PC-3 (cell line): ENCODE results near the gene NIBAN1. TPM values are rescaled to one million over a fixed set of nuclear protein-coding genes. Genes with fewer than 3 reads are reported as not detected.
A peak's percentile ranks its signal among the peaks of the same experiment; 100 is the strongest.

Source experiments
- ATAC-seq: fragments of 200-7000 bp; cut with Tn5 transposase; 2 replicates; pipeline ENCODE4 v1.9.1; 2020; ENCODE audit warnings: mild to moderate bottlenecking, moderate library complexity
- BruUV-seq: library from RNA; stranded (reverse); fragments of 400-500 nt; replicated peaks from 2 replicates; lab custom pipeline; 2021; lab: Mats Ljungman, UMichigan
- CTCF ChIA-PET: fragments of 300-600 bp; sonication (Branson Sonifier 250); formaldehyde crosslinking; loops from one replicate; lab custom pipeline; 2022; ENCODE audit warnings: antibody characterized with exemption; lab: Charles Lee
- POLR2A ChIA-PET: fragments of 300-600 bp; sonication (Branson Sonifier 250); formaldehyde crosslinking; loops from one replicate; lab custom pipeline; 2022; ENCODE audit warnings: antibody characterized with exemption; ENCODE audit not compliant: unreplicated experiment; lab: Charles Lee
- DNase-seq: peaks from one replicate; pipeline ENCODE4 v3.0.0-alpha.2; 2015
- H2AFZ ChIP-seq: fragments of 300-600 bp; sonication (generic); 2 replicates; pipeline ENCODE4 v1.6.0; 2016; ENCODE audit warnings: antibody characterized with exemption, low read length
- H3F3A ChIP-seq: fragments of 300-600 bp; sonication (generic); one replicate; pipeline ENCODE4 v1.6.0; 2017; ENCODE audit warnings: antibody characterized with exemption, low read length, control low read depth, mild to moderate bottlenecking; ENCODE audit not compliant: unreplicated experiment
- H3K27ac ChIP-seq: fragments of 300-600 bp; sonication (generic); 2 replicates; pipeline ENCODE4 v1.5.1; 2016; ENCODE audit warnings: mild to moderate bottlenecking, low read length
- H3K27me3 ChIP-seq: fragments of 300-600 bp; sonication (generic); 2 replicates; pipeline ENCODE4 v1.6.1; 2016; ENCODE audit warnings: low read length, mixed read lengths
- H3K36me3 ChIP-seq: fragments of 300-600 bp; sonication (generic); 2 replicates; pipeline ENCODE4 v1.6.1; 2016; ENCODE audit warnings: low read depth, mixed run types, low read length, mixed read lengths
- H3K4me1 ChIP-seq: fragments of 300-600 bp; sonication (generic); 2 replicates; pipeline ENCODE4 v1.5.1; 2016; ENCODE audit warnings: low read length; ENCODE audit not compliant: insufficient read depth
- H3K4me2 ChIP-seq: fragments of 300-600 bp; sonication (generic); 2 replicates; pipeline ENCODE4 v1.6.0; 2016; ENCODE audit warnings: low read length
- H3K4me3 ChIP-seq: fragments of 300-600 bp; sonication (generic); 2 replicates; pipeline ENCODE4 v1.5.1; 2016; ENCODE audit warnings: mild to moderate bottlenecking, low read length, mixed read lengths
- H3K79me2 ChIP-seq: fragments of 300-600 bp; sonication (generic); 2 replicates; pipeline ENCODE4 v1.6.1; 2017; ENCODE audit warnings: low read length, mixed read lengths
- H3K9ac ChIP-seq: fragments of 300-600 bp; sonication (generic); 2 replicates; pipeline ENCODE4 v1.6.0; 2016; ENCODE audit warnings: mild to moderate bottlenecking, low read length
- H3K9me2 ChIP-seq: fragments of 300-600 bp; sonication (generic); replicated peaks from 2 replicates; pipeline ENCODE4 v1.6.1; 2016; ENCODE audit warnings: mixed run types, low read length, mixed read lengths
- H3K9me3 ChIP-seq: fragments of 300-600 bp; sonication (generic); 2 replicates; pipeline ENCODE4 v1.6.1; 2016; ENCODE audit warnings: low read length, mixed read lengths
- H4K20me1 ChIP-seq: fragments of 300-600 bp; sonication (generic); 2 replicates; pipeline ENCODE4 v1.6.1; 2016; ENCODE audit warnings: low read length, mixed read lengths
- EZH2 ChIP-seq: fragments of 300-600 bp; sonication (generic); IDR thresholded peaks from one replicate; pipeline ENCODE4 v1.6.1; 2017; ENCODE audit warnings: antibody characterized with exemption, mild to moderate bottlenecking, low read length; ENCODE audit not compliant: unreplicated experiment
- EZH2phosphoT487 ChIP-seq: fragments of 300-600 bp; sonication (generic); IDR thresholded peaks from 2 replicates; pipeline ENCODE4 v1.6.1; 2018; ENCODE audit warnings: mild to moderate bottlenecking, antibody characterized with exemption, low read length, borderline replicate concordance
- intact Hi-C: fragments of 100-400 bp; cut with micrococcal nuclease; formaldehyde crosslinking; loops from 2 replicates; pipeline ENCODE4 v1.9.0; 2023
- total RNA-seq: library from RNA; depleted of rRNA; stranded (reverse); fragments of >200 nt; gene quantifications from 2 replicates; pipeline ENCODE4 v1.2.3, GENCODE V29; 2014
- TF ChIP-seq, protein P1 (sequence below): fragments of 300-600 bp; sonication (generic); conservative IDR thresholded peaks from 2 replicates; pipeline ENCODE4 v1.5.1; 2017; ENCODE audit warnings: antibody characterized with exemption, low read depth, mild to moderate bottlenecking, low read length

NIBAN1 gene
- total RNA-seq, 1 experiment from 2014 or later, result 6.9 TPM

GRCh38 chr1:184986250-184986649, 11.9 kb upstream of the NIBAN1 start:
- no peaks in the 10 kb centered on the region for H3K79me2 ChIP-seq
- H3K9me3 ChIP-seq, result no peaks in the 10 kb centered on the region
- H3K4me3 ChIP-seq, result no peak overlapping the region
- peak overlapping the region; percentile 36; the same call in 1 of the 2 replicates for H3K4me2 ChIP-seq
- no peaks in the 10 kb centered on the region for H3K4me1 ChIP-seq
- H3K9ac ChIP-seq, result no peak overlapping the region
- ChIA-PET CTCF (interaction anchor here (0.8 to 1.4 kb wide), 3 partner anchors 181 to 695 kb away, joined by 3 to 8 read pairs (median 7); no protein-coding TSS in a partner anchor), POLR2A (no interaction called here)
- no peaks in the 10 kb centered on the region for H3K9me2 ChIP-seq
- H3K27me3 ChIP-seq, result no peaks in the 10 kb centered on the region
- no peaks in the 10 kb centered on the region for H3F3A ChIP-seq
- TF ChIP-seq, protein P1, sequence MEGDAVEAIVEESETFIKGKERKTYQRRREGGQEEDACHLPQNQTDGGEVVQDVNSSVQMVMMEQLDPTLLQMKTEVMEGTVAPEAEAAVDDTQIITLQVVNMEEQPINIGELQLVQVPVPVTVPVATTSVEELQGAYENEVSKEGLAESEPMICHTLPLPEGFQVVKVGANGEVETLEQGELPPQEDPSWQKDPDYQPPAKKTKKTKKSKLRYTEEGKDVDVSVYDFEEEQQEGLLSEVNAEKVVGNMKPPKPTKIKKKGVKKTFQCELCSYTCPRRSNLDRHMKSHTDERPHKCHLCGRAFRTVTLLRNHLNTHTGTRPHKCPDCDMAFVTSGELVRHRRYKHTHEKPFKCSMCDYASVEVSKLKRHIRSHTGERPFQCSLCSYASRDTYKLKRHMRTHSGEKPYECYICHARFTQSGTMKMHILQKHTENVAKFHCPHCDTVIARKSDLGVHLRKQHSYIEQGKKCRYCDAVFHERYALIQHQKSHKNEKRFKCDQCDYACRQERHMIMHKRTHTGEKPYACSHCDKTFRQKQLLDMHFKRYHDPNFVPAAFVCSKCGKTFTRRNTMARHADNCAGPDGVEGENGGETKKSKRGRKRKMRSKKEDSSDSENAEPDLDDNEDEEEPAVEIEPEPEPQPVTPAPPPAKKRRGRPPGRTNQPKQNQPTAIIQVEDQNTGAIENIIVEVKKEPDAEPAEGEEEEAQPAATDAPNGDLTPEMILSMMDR, result peak; percentile 53
- TF ChIP-seq EZH2, result no peak
- intact Hi-C loops, result loop anchor here (1.0 to 5.0 kb wide), 4 partner anchors 171 to 711 kb away; partner anchors contain the start of genes SWT1 and TRMT1L
- no peaks in the 10 kb centered on the region for H3K36me3 ChIP-seq
- peak; percentile 57 for DNase-seq
- ATAC-seq, result peak; percentile 85
- BruUV-seq, result no TSS peak
- H3K27ac ChIP-seq, result no peak overlapping the region
- H4K20me1 ChIP-seq, result no peaks in the 10 kb centered on the region
- no peak overlapping the region for H2AFZ ChIP-seq

DNA sequence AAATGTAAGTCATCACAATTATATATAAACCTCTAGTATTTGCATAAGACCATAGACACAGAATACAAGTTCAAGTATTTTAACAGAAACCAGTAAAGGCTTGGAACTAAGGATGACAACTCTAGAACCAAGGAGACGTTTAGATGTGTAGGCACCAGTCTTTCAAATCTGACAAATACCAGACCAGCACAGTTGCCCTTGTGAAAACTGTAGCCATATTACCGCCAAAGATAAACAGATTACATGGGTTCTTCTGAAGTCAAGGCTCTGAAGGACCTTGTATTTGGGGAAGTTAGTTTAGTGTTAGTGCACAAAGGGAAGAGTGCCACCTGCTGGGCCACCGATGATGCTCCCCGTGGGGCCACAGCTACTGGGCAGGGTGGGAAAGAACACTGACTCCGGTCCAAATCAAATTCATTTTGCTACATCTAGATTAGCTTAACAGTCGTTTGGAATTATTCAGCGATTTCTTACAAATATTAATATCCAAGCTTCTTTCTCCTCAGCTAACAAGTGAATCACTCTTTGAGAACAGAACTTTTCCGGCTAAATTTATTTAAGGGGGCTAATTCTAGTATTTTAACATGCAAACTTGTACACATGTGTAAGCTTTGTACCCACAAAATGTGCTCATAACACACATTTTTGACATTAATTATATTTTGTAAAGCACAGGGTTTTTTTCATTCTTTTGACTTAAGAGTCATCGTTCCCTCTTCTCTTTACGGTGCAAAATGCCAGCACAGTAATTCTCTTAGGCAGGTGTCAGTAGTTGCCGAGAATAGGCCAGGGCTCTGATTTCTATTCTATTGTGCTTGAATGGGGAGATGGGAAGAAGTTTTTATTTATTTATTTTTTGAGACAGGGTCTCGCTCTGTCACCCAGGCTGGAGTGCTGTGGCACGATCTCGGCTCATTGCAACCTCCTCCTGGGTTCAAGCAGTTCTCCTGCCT, 8.0 kb upstream of the NIBAN1 start:
- H3K9me3 ChIP-seq, result no peaks in the 10 kb centered on the region
- H3K27ac ChIP-seq, result no peak overlapping the region
- no peaks in the 10 kb centered on the region for H3K4me1 ChIP-seq
- no peaks in the 10 kb centered on the region for H3K27me3 ChIP-seq
- H3K36me3 ChIP-seq, result no peaks in the 10 kb centered on the region
- no peak overlapping the region for H3K4me2 ChIP-seq
- peak; percentile 65 for DNase-seq
- ChIA-PET CTCF (interaction anchor here (0.5 to 1.2 kb wide), 2 partner anchors 93 to 177 kb away, joined by 3 to 8 read pairs; no protein-coding TSS in a partner anchor), POLR2A (no interaction called here)
- intact Hi-C loops, result loop anchor here (1.0 kb wide), 1 partner anchor 177 kb away; no protein-coding TSS in a partner anchor
- no TSS peak for BruUV-seq
- no peaks in the 10 kb centered on the region for H4K20me1 ChIP-seq
- no peaks in the 10 kb centered on the region for H3K9me2 ChIP-seq
- H3K79me2 ChIP-seq, result no peaks in the 10 kb centered on the region
- ATAC-seq, result peak; percentile 94
- no peak overlapping the region for H3K4me3 ChIP-seq
- H2AFZ ChIP-seq, result no peak overlapping the region
- H3K9ac ChIP-seq, result no peak overlapping the region
- no peaks in the 10 kb centered on the region for H3F3A ChIP-seq
- TF ChIP-seq, protein P1, result peak; percentile 88
- TF ChIP-seq EZH2, result no peak
- TF ChIP-seq EZH2phosphoT487, result no peak
